Body of pancreas (tissue), 4 donors: Measurements from ENCODE around the gene HELZ.

ENCODE experiments used
- CTCF ChIP-seq, 7 experiments: fragments of 450-650 bp in 4 of 7; fragments of 200-600 bp in 3 of 7; sonication (generic) in 3 of 7; IDR thresholded peaks; one replicate each; pipeline ENCODE4 v1.5.1; 2016 to 2019; ENCODE audit warnings: antibody characterized with exemption in 7 of 7
- POLR2A ChIP-seq, 3 donors: fragments of 450-650 bp; IDR thresholded peaks; one replicate each; pipeline ENCODE4 v1.6.1; 2016; ENCODE audit warnings: antibody characterized with exemption in 3 of 3, mild to moderate bottlenecking in 2 of 3

GRCh38 chr17:67283731-67284516 lies 38.9 kb upstream of the HELZ start:
- no peak for TF ChIP-seq CTCF (IDR thresholded peaks at IDR 0.05)
- no peak for TF ChIP-seq POLR2A (IDR thresholded peaks at IDR 0.05)
